Cerebellar nuclear complex (tissue), 1 donor: ENCODE measurements around the gene NCOA7.
A peak's percentile ranks its signal among the peaks of the same experiment; 100 is the strongest.
"Not testable (repeated sequence)": the region's sequence is repeated elsewhere in the genome, so short reads cannot be mapped to it uniquely, and the experiment has no call there.

Experiments
- DNase-seq, 2 experiments: peaks; one replicate each; lab custom pipeline; 2025; lab: John Stamatoyannopoulos, UW

The NCOA7 gene

DNA sequence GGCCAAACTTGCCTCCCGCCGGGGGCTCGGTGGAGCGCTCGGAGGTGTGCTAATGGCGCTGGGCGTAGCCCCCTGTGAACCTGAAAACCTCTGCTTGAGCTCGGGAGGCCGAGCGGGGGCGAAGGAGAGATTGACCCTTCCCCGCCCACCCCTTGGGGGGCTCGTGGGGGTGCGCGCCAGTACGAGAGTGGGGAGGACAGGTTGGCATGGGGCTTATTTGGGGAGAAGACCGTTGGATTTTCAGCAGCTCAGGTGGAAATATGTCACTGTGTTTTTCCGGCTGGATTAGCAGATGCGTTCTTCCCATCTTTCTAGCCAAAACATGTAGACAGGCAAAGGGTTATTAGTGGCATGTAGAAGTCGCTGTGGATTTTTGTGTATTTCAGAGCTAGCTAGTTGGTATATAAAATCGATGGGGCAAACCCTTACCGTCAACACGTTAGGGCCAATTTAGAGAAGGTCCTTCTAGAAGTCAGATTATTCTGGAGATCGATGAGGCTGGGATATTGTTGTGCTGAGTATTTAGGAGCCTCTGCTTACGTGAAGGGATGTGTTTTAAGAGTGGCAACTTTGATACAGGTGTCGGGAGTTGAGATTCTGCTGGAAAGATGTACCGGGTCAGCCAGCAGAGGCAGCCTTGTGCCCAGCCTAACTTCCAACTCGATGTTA, 525 bp downstream of the NCOA7 start:
- peak in 1 of 2 experiments; percentile 61 for DNase-seq

GRCh38 chr6:125791820-125792165, 1.0 kb downstream of the NCOA7 start:
- DNase-seq = no peak

DNA sequence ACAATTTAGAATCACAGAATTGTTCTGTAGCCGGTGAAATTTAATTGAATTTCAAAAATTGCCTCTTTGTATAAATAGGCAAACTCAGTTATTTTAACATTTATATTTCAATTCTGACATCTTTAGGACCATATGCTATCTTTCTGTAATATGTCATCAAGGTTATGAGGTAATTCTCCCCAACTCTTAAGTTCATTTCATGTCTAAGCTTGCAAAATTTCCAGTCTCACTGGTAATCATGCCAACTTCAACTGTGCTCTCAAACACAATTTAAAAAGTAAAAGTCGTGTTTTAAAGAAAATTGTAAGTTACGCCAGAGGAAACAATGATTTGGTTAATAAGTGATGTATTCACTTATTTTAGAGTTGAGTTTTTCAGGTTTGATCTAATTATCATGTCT, 1.4 kb downstream of the NCOA7 start:
- no peak for DNase-seq

DNA sequence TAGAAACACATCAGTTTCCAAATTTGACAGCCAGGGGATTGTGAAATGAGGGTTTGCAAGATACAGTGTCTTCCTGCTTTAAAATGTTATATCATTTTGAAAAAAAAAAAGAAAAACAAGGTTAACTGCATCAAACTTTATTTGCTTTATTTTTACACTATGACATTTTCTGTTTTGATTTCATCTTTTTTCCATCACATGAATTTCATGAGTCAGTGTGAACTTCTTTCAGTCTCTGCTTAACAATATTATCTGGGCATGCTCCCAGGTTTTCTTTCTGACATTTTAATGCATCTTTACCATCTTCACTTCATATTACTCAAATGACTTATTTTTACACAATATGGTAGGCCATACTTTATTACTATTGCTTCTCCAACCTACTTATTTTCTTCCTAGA, 1.9 kb downstream of the NCOA7 start:
- DNase-seq = no peak

DNA sequence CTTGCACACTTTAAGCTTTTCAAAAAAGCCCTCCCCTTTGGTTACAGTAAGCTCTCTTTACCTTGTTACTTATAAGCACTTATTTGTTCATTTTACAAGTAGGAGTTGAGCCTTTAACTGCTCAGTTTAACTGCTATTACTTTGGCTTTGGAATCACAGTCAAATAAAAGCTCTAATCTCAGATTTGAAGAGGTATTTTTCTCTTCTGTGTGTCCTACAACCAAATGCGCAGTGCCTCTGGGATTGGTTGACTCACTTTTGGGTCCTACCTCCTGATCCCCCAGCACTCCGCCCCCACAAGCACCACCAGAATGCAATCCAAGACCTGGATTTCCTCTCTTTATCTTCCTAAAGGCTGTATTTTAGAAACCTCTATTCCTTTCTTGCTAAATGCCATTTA, 2.5 kb downstream of the NCOA7 start:
- DNase-seq = peak in 1 of 2 experiments; percentile 19

GRCh38 chr6:125793863-125794262, 3.1 kb downstream of the NCOA7 start:
- DNase-seq = no peak

GRCh38 chr6:125794342-125795137, 3.8 kb downstream of the NCOA7 start:
- no peak for DNase-seq

GRCh38 chr6:125795301-125795700, 4.5 kb downstream of the NCOA7 start:
- no peak for DNase-seq

GRCh38 chr6:125797120-125797885, 6.5 kb downstream of the NCOA7 start:
- DNase-seq = no peak

- no peak for DNase-seq
Observed at GRCh38 chr6:125797886-125798444, 7.2 kb downstream of the NCOA7 start.

- DNase-seq = no peak
Observed at GRCh38 chr6:125798734-125799508, 8.2 kb downstream of the NCOA7 start.

- no peak for DNase-seq
Observed at GRCh38 chr6:125802383-125802782, 11.6 kb downstream of the NCOA7 start.

DNA sequence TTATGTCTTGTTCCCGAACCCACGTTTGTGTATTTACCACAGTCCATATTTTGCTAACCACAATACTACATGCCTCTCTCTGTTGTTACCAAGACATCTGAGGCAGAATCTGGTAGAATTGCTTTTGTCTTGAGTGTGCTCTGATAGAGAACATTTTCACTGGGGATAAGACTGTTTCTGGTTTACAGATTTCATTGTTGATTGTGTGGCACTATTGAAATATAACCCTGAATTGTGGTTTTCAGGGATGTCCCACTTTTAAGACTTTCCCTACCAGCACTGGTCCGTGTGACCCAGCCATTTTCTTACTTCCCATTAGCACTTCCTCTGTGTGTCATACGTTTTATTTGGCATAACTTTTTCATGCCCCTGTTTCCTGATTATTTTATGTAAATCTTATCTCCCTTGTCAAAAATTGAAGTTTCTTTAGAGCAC, 12.2 kb downstream of the NCOA7 start:
- DNase-seq = no peak

DNA sequence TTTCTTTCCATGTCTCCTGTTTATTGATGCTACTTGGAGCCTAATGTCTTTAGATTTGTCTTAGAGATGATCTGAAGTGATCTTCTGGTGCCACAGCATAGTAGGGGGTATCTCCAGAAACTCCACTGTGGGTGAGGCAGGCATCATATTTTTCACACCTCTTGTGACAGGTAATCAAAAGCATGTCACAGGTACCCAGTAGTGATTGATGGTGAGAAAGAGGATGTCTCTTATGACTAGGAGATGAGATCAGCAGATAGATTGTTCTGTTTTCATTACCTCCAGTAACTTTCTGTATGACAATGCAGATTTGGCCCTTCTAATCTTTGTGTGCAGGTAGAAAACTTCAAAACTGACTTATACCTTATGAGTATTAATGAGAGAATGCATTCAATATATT, 13.5 kb downstream of the NCOA7 start:
- no peak for DNase-seq

GRCh38 chr6:125804866-125805425, 14.2 kb downstream of the NCOA7 start:
- not testable (repeated sequence) for DNase-seq

- no peak for DNase-seq
Observed at GRCh38 chr6:125806813-125807212, 16.1 kb downstream of the NCOA7 start.

GRCh38 chr6:125807293-125807692, 16.5 kb downstream of the NCOA7 start:
- no peak for DNase-seq

DNA sequence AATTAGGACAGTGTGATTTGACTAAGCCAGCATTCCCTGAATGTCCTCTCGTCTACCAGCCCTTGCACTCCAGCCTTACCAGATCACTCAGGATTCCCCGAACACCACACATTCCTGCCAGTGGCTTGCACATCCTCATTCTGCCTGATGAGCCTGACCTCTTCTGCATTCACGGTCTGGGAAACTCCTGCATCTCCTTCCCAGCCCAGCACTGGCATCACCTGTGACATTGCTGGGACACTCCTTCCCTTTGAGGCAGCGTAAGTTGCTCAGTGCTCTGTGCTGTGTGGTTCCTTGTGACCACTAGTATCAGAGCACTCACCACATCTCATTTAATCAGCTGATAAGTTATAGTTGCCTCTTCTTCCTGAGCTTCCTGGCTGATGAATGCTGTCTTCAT, 17.3 kb downstream of the NCOA7 start:
- DNase-seq = no peak

DNA sequence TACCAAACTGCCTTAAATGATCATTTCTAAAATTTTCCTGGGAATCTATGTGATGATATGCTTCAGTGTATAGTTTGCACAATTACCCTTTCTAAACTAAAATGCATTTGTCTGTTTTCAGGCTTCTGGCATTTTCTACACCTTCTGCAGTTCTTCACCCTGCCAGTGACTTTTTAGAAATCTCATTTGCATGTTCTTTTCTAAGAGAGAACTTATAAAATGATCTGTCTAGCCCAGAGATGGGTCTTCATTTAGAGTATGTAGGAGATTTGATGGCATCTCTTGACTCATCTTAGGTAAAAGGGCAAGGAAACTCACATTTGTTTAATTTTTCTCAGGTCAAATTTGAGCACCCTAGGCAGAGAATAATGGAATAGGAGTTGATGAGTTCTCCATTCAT, 17.8 kb downstream of the NCOA7 start:
- no peak for DNase-seq

GRCh38 chr6:125809570-125810170, 18.9 kb downstream of the NCOA7 start:
- DNase-seq = no peak

- no peak for DNase-seq
Observed at GRCh38 chr6:125810445-125810844, 19.7 kb downstream of the NCOA7 start.
